ENCODE measurements around the gene CBL. TPM values are rescaled to one million over a fixed set of nuclear protein-coding genes. Genes with fewer than 3 reads are reported as not detected.

CBL gene
- total RNA-seq, 1 donor from 2014 or later: 43.4 TPM

DNA sequence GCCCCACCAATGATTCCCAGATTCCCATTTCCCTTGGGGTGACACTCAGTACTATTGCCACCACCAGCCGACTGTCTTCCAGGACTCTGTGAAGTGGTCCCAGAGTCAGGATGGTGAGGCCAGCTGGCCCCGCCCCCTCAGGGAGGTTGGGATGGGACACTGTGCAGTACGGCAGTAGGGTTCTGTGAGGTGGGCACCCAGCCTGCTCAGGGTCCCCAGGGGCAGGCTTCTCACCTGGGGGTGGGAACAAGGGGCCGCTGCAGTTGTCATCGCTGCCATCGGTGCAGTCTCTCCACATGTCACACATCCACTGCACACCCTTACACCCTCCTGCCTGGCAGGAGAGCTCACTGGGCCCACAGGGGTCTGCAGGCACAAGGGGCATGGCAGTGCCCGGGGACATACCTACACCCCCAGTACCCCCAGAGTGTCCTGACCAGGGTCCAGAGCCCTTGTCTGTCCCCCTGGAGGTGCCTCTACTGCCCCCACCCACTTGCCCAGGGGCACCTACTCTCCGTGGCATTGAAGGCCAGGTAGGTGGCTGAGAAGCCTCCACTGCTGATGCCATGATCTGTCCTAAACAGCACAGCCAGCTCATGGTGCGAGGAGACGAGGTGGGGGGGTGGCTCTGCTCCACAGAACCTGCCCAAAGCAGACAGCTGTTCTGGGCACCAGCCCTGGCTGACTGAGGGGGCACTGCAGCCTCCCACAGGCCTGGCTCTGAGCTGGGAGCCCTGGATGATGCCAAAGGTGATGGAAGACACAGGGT is 136.4 kb downstream of the CBL start:
- intact Hi-C loops (cut with micrococcal nuclease): no loop called here

DNA sequence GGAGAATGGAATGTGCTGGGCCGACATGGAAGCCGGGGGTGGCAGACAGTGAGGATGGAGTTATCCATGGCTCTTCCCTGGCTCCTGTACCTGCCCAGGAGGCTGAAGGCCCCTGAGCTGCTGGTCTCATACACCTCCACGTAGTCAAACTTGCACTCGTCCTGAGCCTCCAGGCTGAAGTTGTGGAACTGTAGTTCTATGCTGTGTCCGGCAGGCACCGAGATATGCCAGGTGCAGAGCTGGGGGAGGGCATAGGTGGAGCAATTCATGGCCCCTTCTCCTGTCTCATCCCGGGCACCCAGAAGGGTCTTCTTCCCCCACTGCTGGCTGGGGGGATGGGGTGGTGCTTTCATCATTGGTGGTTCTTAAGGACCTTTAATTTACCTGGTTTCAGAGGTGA is 137.6 kb downstream of the CBL start:
- intact Hi-C loops (cut with micrococcal nuclease): no loop called here

DNA sequence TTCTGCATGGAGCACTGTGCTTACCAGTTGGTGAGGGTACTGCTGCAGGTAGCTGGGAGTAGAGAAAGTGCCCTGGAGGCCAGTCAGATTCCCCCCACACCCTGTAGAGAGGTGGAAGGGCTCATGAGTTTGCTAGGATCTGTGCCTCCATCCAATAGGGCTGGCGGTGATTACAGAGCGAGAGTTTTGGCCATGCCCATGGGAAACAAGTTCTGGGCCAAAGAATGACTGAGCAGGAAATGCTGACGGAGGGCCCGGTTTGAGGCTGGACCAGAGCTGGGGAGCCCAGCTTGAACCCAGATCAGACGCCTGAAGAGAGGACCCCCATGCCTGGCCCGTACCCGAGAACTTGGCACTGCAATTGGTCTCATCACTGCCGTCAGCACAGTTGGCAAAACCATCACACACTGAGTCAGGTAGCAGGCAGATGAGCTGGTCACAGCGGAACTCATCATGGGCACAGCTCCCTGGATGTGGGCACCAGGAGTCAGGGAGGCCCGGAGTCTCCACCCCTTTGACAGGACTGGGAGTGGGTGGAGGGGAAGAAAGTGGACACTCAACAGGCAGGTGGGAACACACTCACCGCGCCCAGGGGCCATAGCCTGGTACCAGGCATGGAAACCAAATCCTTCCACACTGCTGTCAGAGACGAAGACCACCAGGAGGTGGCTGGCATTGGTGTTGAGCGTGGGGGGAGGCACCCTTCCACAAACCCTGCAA is 138.3 kb downstream of the CBL start:
- intact Hi-C loops (cut with micrococcal nuclease): no loop called here

DNA sequence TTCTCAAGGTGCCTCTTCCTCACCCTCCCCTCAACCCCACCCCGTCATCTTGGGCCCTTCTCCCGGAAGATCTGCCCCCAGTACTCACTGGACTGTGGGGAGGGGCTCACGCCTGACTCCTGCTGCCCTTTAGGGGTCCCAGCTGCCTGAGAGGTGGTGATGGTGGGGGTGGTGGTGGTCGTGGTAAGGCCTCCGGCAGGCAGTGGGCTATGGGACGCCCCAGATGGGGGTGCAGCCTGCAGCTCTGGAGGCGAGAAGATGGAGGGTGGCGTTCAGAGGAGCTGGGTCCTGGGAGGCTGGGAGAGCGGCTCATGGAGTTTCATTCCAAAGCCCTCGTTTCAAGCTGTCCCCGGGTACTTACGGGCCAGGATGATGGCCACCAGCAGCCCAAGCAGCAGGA is 139.5 kb downstream of the CBL start:
- intact Hi-C loops (cut with micrococcal nuclease): no loop called here

DNA sequence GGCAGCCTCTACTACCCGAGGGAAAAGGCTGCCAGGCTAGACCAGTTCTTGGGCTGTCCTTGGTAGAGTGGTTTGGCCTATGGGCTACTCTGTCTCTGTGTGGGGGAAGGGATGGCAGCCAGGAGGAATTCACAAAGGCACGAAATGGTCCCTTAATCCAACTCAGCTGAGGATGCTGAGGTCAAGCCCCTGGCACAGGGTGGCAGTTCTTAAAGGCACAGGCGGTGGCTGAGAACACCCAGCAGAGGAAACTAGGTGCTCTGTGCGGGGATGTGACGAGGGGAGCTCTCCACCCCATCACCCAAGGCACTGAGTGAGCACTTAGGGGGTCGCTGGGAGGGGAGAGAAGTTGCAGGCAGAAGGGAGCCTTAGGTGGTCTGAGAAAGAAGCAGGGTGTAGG is 140.5 kb downstream of the CBL start, which contains the start of gene MFRP:
MFRP (minus strand) TSS at position 101 of the 400 bp plus-strand sequence. CDS start 192 bp downstream, outside the sequence.
- intact Hi-C loops (cut with micrococcal nuclease): no loop called here

DNA sequence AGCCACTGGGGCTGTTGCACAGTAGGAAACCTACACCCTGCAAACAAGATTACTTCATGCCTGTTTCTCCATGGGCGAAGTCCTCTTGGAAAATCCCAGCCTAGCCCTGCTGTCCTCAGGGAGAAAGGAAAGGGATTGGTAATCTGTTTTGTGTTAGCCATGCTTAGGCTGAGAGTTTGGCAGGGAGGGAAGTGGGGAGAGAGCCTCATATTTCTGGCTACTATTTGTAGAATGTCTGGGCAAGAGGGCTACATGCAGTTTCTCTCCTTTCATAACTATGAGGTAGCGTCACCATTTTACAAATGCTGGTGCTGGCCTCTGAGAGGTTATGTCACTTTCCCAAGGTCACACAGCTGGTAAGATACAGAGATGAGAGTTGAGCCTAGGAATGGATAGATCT is 141.1 kb downstream of the CBL start:
- intact Hi-C loops (cut with micrococcal nuclease): no loop called here

DNA sequence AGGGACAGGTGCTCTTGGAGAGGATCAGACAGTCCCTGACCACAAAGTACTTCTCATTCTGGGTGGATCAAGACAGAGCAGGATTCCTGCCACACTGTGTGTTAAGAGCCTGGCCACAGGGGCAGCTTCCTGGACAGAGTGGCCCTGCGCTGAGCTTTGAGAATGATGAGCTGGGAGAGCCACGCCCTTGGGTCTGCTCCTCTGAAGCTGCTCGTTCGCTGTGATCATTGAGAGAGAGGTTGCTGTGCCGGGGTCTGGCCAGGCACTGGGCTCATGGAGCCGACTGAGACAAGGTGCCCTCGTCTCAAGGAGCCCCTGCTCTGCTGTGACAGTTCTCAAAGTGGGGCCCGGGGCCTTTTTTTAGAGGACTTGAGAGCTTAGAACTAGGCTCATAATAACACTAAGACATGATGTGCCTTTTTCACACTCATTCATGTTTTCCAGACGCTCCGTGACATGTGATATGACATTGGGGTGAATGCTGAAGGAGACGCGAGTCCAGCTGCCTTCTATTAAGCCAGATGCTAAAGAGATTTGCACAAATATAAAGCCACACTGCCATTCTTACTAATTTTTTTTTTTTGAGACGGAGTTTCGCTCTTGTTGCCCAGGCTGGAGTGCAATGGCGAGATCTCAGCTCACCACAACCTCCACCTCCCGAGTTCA is 141.9 kb downstream of the CBL start:
- intact Hi-C loops (cut with micrococcal nuclease): no loop called here

DNA sequence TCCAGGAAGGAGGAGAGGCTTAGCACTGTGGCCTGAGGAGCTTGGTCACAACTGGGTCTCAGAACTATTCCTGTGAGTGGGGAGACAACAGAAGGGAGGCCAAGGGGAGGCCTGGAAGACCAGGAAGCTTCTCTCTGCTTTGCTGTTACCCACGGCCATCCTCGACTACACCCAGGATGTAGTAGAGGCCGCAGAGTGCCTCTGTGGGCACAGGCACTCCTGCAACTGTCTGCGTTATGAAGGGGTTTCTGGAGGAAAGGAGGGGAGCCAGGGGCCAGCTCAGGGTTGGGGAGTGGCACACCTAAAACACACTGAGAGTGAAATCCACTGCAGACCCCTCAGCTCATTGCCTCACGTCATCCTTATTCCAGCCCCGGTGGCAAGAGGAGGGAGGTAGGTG is 144.2 kb downstream of the CBL start:
- intact Hi-C loops (cut with micrococcal nuclease): no loop called here

DNA sequence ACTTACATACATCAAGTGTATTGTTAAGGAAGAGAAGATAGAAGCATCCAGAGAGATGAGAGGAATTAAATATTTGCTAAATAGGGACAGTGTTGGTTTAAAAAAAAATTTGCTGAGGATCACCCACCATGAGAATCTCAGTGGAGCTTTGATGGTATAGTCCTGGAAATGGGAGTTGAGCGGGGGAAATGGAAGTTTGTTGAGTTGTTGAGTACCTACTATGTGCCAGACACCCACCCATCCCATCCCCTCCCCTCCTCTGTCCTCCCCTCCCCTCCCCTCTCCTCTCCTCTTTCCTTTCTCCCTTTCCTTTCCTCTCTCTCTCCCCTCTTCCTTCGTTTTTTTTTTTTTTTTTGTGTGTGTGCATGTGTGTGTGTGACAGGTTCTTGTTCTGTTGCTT is 145.1 kb downstream of the CBL start:
- intact Hi-C loops (cut with micrococcal nuclease): no loop called here

DNA sequence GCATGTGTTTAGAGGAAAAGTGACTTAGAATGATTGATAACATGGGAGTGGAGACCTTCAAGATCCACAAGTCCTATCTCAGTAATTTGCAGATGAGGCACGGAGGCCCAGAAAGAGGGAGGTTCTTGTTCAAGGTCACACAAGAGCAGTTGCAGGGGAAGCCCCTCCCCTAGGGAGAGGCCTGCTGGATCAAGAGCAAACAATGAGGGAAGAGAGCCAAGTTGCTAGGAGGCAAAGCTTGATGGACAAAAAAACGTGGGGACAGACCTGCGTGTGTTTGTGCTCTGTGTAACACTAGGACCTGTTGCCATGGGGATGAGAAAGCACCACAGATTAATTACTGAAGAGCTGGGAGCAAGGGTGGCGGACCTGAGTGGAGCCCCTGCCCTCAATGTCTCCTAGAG is 146.7 kb downstream of the CBL start:
- intact Hi-C loops (cut with micrococcal nuclease): no loop called here

DNA sequence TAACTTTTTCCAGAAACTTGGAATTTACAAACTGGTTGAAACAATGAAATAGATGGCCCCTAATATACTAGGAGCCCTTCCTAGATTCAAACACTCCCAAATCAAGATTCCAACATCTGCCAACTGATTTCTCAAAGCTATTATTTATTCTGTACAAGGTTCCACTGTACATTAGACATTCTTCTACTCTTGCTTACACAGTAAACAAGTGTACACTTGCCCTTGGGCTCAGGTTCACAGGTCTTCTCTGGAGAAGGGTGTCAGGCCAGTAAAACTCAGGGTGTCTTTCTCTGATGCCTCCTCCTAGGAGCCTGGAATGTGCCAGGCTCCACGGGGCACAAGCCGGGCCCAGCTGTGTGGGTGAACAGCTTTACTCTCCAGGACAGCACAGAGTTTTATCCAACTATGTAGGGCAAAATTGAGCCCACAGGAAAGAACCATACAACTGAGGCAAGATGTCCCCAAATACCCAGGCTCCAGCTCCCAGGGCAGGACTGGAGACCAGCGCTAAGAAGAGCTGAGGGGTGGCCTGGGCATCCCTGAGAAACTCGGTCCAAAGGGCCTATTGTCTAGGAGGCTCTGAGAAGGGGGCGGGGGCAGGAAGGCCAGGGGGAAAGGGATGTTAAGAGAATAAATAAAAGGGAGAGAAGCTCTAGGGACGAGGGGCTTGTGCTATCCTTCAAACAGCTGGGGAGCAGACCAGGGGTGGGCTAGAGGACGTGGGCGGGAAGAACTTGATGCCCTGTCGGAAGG is 149.1 kb downstream of the CBL start:
- intact Hi-C loops (cut with micrococcal nuclease): no loop called here

DNA sequence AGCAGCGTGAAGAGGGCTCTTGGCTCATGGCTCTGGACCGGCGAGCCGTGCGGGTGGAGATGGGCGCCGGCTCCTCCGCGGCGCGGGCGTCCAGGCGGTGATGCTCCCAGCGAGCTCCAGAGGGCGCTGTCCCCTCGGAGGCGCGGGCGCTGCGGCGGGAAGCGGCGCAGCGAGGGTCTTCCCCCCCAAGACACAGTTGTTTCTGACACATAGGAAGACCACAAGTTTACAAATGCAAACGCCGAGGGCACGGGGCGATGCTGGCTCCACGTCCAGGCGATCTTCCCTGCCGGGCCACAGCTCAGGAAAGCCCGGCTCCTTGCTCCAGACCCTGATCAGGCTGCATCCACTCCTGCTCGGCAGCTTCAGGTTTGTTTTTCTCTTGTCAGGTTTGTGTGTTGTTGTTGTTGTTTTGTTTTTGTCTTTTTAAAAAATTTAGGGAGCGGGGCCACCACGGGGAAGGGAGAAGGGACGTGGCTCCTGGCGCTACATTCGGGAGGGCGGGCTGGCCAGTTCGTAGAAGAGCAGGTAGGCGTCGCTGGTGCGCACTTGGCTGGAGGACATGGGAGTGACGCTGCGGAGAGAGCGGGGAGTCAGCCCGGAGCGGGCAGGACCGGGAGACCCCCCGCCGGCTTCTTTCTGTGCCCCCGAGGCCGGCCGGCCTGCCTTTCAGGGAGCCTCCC is 150.4 kb downstream of the CBL start:
- intact Hi-C loops (cut with micrococcal nuclease): loop anchor here (1.0 kb wide), 2 partner anchors 25 to 118 kb away; partner anchors contain the start of gene USP2

DNA sequence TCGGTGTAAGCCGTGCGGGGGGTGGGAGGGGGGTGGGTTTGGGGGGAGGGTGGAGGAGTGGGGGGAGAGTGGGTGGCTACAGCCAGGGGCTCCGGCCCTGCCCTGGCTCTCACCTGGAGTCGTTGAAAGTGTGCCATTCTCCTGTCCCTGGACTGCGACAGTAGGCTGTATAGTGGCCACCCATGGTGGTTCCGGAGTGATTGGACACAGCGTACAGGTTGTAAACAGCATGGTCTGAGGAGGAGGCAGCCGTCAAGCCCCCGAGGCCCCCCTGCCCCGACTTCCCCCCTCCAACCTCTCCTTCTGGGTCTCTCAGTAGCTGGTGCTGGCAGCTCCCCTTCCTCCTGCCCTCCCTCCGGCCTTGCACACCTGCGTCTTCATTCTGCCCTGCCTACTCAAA is 150.9 kb downstream of the CBL start:
- intact Hi-C loops (cut with micrococcal nuclease): no loop called here

Other genes starting within 250 kb of the CBL start
- gene FOXR1, start 234.6 kb upstream of the CBL start, total RNA-seq: not detected in 2 replicates
- 51.2 and 52.3 TPM in 2 replicates for gene CENATAC, start 208.2 kb upstream of the CBL start, total RNA-seq
- 1,476 and 1,513 TPM in 2 replicates for gene RPS25, start 188.0 kb upstream of the CBL start, total RNA-seq
- gene TRAPPC4, start 187.6 kb upstream of the CBL start, total RNA-seq: 82.3 and 86.6 TPM in 2 replicates
- 21.7 and 24.1 TPM in 2 replicates for gene SLC37A4, start 175.5 kb upstream of the CBL start, total RNA-seq
- 207 and 217 TPM in 2 replicates for gene HYOU1, start 149.1 kb upstream of the CBL start, total RNA-seq
- 31.7 and 36.5 TPM in 2 replicates for gene VPS11, start 138.5 kb upstream of the CBL start, total RNA-seq
- 35.7 and 36.0 TPM in 2 replicates for gene HMBS, start 121.5 kb upstream of the CBL start, total RNA-seq
- 68.0 and 71.5 TPM in 2 replicates for gene DPAGT1, start 104.5 kb upstream of the CBL start, total RNA-seq
- gene C2CD2L, start 99.0 kb upstream of the CBL start, total RNA-seq: 28.4 and 29.9 TPM in 2 replicates
- gene HINFP, start 84.8 kb upstream of the CBL start, total RNA-seq: 39.6 and 44.2 TPM in 2 replicates
- gene ABCG4, start 57.3 kb upstream of the CBL start, total RNA-seq: 0.07 and 0.48 TPM in 2 replicates
- 23.7 TPM in 2 replicates for gene NLRX1, start 37.6 kb upstream of the CBL start, total RNA-seq
- 0.14 and 0.23 TPM in 2 replicates for gene NHERF4, start 20.9 kb upstream of the CBL start, total RNA-seq
- 2.0 and 2.5 TPM in 2 replicates for gene MCAM, start 110.8 kb downstream of the CBL start, total RNA-seq
- gene RNF26, start 128.2 kb downstream of the CBL start, total RNA-seq: 33.0 and 34.3 TPM in 2 replicates
- gene C1QTNF5, start 134.5 kb downstream of the CBL start, total RNA-seq: not detected in 2 replicates
- gene MFRP, start 140.4 kb downstream of the CBL start, total RNA-seq: not detected in 2 replicates
- gene USP2, start 175.4 kb downstream of the CBL start, total RNA-seq: 0.41 and 0.57 TPM in 2 replicates
- gene THY1, start 216.8 kb downstream of the CBL start, total RNA-seq: 10.3 and 11.3 TPM in 2 replicates

All from T-helper 2 cell treated with Interferon-gamma antibody and Interleukin-4, amounts not matched to agents 100 ng/mL and 5 ng/mL, for 36 hours (primary cell).